LNCAP (cell line): ENCODE measurements around the gene SLC15A3.

Experiments
- TF ChIP-seq, protein P1 (sequence below): fragments of 450-650 bp; IDR thresholded peaks from 2 replicates; pipeline ENCODE4 v1.5.1; 2017; ENCODE audit warnings: mild to moderate bottlenecking

Gene SLC15A3

DNA sequence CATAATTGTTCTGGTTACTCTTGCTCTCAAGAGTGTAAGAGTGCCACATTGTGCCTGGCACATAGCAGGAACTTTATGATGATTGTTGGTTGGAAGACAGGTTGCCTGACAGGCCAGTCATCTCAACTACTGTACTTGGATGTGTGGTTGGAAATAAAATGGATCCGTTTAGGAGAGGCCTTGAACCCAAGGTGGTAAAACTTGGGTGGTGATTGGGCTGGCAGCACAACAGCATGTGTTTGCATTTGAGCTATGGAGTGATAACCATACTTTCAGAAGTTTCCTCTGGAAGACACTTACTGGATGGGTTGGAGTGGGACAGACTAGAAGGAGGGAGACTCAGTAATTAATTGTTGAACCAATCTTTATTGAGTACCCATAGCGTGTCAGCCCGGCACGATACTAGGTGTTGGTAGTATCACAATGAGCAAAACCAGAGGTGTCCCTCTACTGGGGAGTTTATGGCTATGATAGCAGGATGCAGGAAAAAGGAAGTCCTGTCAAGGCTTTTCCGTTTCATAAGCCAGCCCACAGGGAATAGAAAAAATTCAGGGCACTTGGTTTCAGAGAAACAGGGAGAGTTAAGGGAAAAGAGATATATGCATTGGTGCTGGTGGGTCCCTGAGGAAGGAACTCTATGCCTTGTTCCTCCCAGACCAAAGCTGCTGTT, 41.1 kb downstream of the SLC15A3 start:
- TF ChIP-seq, protein P1, sequence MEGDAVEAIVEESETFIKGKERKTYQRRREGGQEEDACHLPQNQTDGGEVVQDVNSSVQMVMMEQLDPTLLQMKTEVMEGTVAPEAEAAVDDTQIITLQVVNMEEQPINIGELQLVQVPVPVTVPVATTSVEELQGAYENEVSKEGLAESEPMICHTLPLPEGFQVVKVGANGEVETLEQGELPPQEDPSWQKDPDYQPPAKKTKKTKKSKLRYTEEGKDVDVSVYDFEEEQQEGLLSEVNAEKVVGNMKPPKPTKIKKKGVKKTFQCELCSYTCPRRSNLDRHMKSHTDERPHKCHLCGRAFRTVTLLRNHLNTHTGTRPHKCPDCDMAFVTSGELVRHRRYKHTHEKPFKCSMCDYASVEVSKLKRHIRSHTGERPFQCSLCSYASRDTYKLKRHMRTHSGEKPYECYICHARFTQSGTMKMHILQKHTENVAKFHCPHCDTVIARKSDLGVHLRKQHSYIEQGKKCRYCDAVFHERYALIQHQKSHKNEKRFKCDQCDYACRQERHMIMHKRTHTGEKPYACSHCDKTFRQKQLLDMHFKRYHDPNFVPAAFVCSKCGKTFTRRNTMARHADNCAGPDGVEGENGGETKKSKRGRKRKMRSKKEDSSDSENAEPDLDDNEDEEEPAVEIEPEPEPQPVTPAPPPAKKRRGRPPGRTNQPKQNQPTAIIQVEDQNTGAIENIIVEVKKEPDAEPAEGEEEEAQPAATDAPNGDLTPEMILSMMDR, result no peak

DNA sequence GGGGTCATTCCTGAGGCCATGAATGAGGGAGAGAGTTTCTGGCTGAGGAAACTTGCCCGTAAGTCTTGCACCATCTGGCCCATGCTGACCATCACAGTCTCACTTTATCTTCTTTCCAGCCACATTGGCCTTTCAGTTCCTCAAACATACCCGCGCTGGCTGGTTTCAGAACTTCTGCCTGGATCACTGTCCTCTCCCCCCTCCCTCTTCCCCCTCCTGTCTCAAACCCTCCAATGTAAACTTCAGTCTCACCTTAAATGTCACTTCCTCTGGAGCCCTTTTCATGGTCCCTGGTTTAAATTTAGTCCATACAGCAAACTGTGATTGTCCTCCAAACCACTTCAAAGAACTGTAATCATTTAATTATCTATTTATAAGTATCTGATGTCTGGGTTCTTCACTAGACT, 41.7 kb downstream of the SLC15A3 start:
- TF ChIP-seq, protein P1, result no peak

DNA sequence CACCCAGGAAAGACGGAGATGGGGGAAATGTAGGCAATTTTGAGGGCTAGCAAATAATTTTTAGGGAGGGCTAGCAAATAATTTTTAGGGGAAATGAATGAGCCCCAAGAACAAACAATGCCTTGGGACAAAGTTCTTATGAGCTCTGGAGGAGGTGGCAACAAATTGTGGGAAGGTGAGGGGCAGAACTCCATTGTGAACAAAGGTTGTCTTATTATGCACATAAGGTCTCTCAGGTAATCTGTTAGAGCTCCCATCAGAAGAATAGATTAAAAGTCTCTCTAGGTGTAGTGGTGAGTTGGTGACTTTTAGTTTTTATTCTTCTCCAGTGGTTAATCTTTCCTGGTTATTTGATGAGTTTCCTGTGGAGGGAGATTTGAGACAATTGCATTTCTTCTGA, 43.2 kb downstream of the SLC15A3 start:
- TF ChIP-seq, protein P1, result no peak

DNA sequence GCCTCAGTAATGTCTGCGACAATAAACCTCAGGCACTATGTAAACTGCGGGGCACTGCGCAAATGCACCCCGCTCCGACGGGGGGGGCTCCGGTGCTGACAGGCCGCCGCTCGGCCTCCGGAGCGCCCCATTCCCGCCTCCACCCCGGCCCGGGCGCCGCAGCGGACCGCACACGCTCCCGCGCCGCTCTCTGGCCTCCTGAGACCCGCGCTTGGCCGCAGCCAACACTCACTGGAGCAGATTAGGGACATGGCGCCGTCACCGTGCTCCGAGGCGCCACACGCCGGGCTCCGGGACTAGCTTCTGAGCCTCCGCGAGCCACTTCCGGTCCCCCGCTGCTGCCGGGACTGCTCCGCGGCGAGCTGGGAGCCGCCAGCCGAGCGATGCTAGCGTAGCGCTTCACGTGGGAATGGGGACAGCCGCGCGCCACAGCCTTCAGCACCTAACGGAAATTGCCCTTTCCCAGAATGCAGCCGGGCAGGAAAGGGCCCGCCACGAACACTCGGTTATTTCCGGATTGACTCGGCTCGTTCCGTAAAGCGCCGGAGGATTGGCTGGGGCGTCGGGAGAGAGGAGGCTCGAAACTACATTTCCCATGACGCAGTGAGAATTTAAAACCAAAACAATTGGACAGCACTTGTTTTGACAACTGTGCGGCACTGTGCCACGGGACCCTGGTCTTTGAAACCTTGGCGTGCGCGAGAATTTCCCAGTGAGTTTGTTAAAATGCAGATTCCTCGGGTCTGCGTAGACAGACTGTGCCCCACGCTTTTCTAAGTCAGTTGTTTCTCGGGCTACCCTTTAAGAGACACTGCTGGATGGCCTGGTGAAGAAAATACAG, 45.6 kb downstream of the SLC15A3 start, which contains the start of gene PRPF19:
Gene PRPF19, minus strand, starts transcription at position 454 of the 841 bp plus-strand sequence. Its CDS starts 203 bp downstream, at position 251.
- TF ChIP-seq, protein P1, result no peak

DNA sequence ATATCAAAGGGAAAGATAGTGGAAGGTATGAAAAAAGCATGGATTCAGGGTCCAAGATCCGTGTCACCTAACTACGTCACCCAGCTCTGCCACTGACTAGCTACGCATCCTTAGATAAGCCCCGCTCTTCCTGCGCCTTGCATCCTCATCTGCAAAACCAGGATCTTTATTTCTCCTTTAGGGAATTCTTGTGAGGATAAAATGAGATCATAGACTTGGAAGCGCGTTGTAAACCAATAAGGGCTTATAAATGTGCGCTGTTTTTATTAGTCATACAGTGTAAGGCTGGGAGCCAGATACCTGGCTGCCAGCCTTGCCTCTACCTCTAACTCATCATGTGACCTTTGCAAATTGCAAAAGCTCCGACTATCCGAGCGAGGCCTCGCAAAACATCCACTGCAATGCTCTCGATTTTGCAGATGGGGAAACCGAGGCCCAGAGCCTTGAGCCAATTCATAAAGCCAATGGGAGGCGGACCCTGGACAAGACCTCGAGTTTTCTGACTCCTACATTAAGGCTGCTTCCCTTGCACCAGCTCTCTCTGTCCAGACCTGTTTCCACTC, 46.3 kb downstream of the SLC15A3 start:
- TF ChIP-seq, protein P1, result no peak

DNA sequence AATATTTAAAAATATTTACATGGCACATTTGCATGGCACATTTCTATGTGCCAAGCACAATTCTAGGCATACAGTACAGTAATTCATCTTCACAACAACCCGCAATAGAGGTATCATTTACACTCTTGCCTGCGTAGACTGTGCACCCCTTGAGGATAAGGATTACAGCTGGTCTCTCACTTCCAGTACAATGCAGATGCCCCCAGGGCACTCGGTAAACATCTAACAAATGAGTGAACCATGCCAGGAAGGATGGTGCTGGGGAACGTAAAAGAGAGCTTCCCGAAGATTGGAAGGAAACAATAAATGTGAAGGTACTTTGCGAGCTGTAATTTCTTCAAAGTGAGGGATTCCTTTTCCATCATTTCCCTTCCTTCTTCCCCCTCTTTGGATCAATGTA, 46.9 kb downstream of the SLC15A3 start:
- TF ChIP-seq, protein P1, result no peak

DNA sequence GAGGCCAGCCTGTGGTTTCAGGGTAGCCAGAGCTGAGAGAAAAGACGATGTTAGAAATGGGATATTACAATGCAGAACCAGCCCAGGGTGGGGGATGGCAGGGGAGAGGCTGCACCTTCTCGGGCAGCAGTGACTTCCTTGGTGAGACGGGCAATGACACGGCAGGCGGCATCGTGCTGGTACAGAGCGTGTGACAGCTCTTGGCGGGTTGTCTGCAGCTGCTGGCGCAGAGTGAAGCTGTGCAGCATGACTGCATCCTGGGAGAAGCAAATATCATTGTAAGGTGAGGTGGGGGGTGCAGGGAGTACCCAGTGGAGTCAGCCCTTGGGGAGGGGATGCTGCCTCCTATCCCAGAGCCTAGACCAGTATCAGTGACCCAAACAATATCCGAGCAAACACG, 49.4 kb downstream of the SLC15A3 start:
- TF ChIP-seq, protein P1, result no peak
